ENCODE results near the gene KCNK16. TPM values are rescaled to one million over a fixed set of nuclear protein-coding genes. Genes with fewer than 3 reads are reported as not detected.
"Not testable (repeated sequence)": the region's sequence is repeated elsewhere in the genome, so short reads cannot be mapped to it uniquely, and the experiment has no call there.

The KCNK16 gene
- total RNA-seq, 8 experiments from 2014 or later, result 0.45 TPM; not detected in 7

GRCh38 chr6:39286596-39286995, 35.9 kb downstream of the KCNK16 start:
- H3K4me3 ChIP-seq; H3K4me1 ChIP-seq (replicated peaks in 1 of 2); H3K27ac ChIP-seq; ATAC-seq (replicated peaks in 6 of 8): not testable (repeated sequence)
- 83 to 100% (median 100%) methylated on average over 1 to 10 of the region's 10 CpGs; no CpG with 5 or more reads in 4 of the 10 experiments for WGBS, 10 experiments
- in situ Hi-C loops (cut with MboI; ENCODE audit: low pct_unique_long_range_greater_than_20kb in 2 of 9, low sequenced_read_pairs in 9 of 9, unreplicated experiment in 9 of 9), result loop anchor here in 1 of 9 experiments (25.0 kb wide), 1 partner anchor 424 kb away; no protein-coding TSS in a partner anchor

GRCh38 chr6:39282774-39283173, 39.7 kb downstream of the KCNK16 start:
- Histone ChIP-seq H3K4me3 (no peak overlapping the region), H3K27ac (no peak overlapping the region), H3K4me1 (replicated peaks in 1 of 2) (peaks cover 8% of the 10 kb centered on the region in 2 donors)
- WGBS, 10 experiments, result 6 to 100% (median 50%) methylated on average over 1 to 2 of the region's 2 CpGs; no CpG with 5 or more reads in 1 of the 10 experiments
- ATAC-seq (replicated peaks in 6 of 8), result no peak
- in situ Hi-C loops (cut with MboI; ENCODE audit: low pct_unique_long_range_greater_than_20kb in 2 of 9, low sequenced_read_pairs in 9 of 9, unreplicated experiment in 9 of 9), result loop anchor here in 1 of 9 experiments (25.0 kb wide), 1 partner anchor 420 kb away; no protein-coding TSS in a partner anchor

GRCh38 chr6:39281312-39281980, 41.1 kb downstream of the KCNK16 start:
- no peak overlapping the region for H3K27ac ChIP-seq
- no peak for ATAC-seq (replicated peaks in 6 of 8)
- peaks cover 8% of the 10 kb centered on the region in 2 donors for H3K4me1 ChIP-seq (replicated peaks in 1 of 2)
- no peak overlapping the region for H3K4me3 ChIP-seq
- in situ Hi-C loops (cut with MboI; ENCODE audit: low pct_unique_long_range_greater_than_20kb in 2 of 9, low sequenced_read_pairs in 9 of 9, unreplicated experiment in 9 of 9), result loop anchor here in 1 of 9 experiments (25.0 kb wide), 1 partner anchor 419 kb away; no protein-coding TSS in a partner anchor
- WGBS, 10 experiments, result 24 to 100% (median 78%) methylated on average over 1 to 8 of the region's 11 CpGs; no CpG with 5 or more reads in 3 of the 10 experiments

- no peak overlapping the region for H3K4me3 ChIP-seq
- H3K27ac ChIP-seq, result peak overlapping the region; percentile 15 to 55
- in situ Hi-C loops (cut with MboI; ENCODE audit: low pct_unique_long_range_greater_than_20kb in 2 of 9, low sequenced_read_pairs in 9 of 9, unreplicated experiment in 9 of 9), result loop anchor here in 1 of 9 experiments (25.0 kb wide), 1 partner anchor 418 kb away; no protein-coding TSS in a partner anchor
- ATAC-seq (replicated peaks in 6 of 8), result peak; percentile 70 to 98 (median 95)
- WGBS, 10 experiments, result 5 to 70% (median 18%) methylated on average over 2 to 4 of the region's 8 CpGs; no CpG with 5 or more reads in 7 of the 10 experiments
- H3K4me1 ChIP-seq (replicated peaks in 1 of 2), result peaks cover 8% of the 10 kb centered on the region in 2 donors
Measured at GRCh38 chr6:39280247-39280731, 42.2 kb downstream of the KCNK16 start.

- in situ Hi-C loops (cut with MboI; ENCODE audit: low pct_unique_long_range_greater_than_20kb in 2 of 9, low sequenced_read_pairs in 9 of 9, unreplicated experiment in 9 of 9), result loop anchor here in 1 of 9 experiments (25.0 kb wide), 1 partner anchor 417 kb away; no protein-coding TSS in a partner anchor
- H3K4me3 ChIP-seq, result no peak overlapping the region
Measured at GRCh38 chr6:39279539-39279938, 43.0 kb downstream of the KCNK16 start.

GRCh38 chr6:39276379-39276995, 46.0 kb downstream of the KCNK16 start:
- no peak overlapping the region for H3K27ac ChIP-seq
- ATAC-seq (replicated peaks in 6 of 8), result peak in 1 of 8 experiments; percentile 55
- no peak overlapping the region for H3K4me3 ChIP-seq
- peaks cover 8% of the 10 kb centered on the region in 2 donors for H3K4me1 ChIP-seq (replicated peaks in 1 of 2)
- WGBS, 10 experiments, result 7 to 100% (median 84%) methylated on average over 1 to 3 of the region's 3 CpGs
- in situ Hi-C loops (cut with MboI; ENCODE audit: low pct_unique_long_range_greater_than_20kb in 2 of 9, low sequenced_read_pairs in 9 of 9, unreplicated experiment in 9 of 9), result loop anchor here in 1 of 9 experiments (25.0 kb wide), 1 partner anchor 414 kb away; no protein-coding TSS in a partner anchor

More at GRCh38 chr6:39279539-39279938, 43.0 kb downstream of the KCNK16 start:
- peak overlapping the region in 1 of 2 donors; percentile 15 for H3K27ac ChIP-seq
- 58 to 100% (median 88%) methylated on average over 1 to 3 of the region's 6 CpGs; no CpG with 5 or more reads in 5 of the 10 experiments for WGBS, 10 experiments
- ATAC-seq (replicated peaks in 6 of 8), result no peak
- peaks cover 8% of the 10 kb centered on the region in 2 donors for H3K4me1 ChIP-seq (replicated peaks in 1 of 2)

GRCh38 chr6:39274903-39275302, 47.6 kb downstream of the KCNK16 start:
- peaks cover under 1 to 1% of the 10 kb centered on the region in 2 donors for H3K4me1 ChIP-seq (replicated peaks in 1 of 2)
- no peak overlapping the region for H3K27ac ChIP-seq
- in situ Hi-C loops (cut with MboI; ENCODE audit: low pct_unique_long_range_greater_than_20kb in 2 of 9, low sequenced_read_pairs in 9 of 9, unreplicated experiment in 9 of 9), result loop anchor here in 1 of 9 experiments (25.0 kb wide), 1 partner anchor 413 kb away; no protein-coding TSS in a partner anchor
- 17 to 100% (median 89%) methylated on average over 1 to 2 of the region's 3 CpGs; no CpG with 5 or more reads in 6 of the 10 experiments for WGBS, 10 experiments
- no peak overlapping the region for H3K4me3 ChIP-seq
- ATAC-seq (replicated peaks in 6 of 8), result no peak

- Histone ChIP-seq H3K4me1 (replicated peaks in 1 of 2) (no peaks in the 10 kb centered on the region), H3K4me3 (no peak overlapping the region), H3K27ac (no peak overlapping the region)
- in situ Hi-C loops (cut with MboI; ENCODE audit: low pct_unique_long_range_greater_than_20kb in 2 of 9, low sequenced_read_pairs in 9 of 9, unreplicated experiment in 9 of 9), result no loop called here
- no peak for ATAC-seq (replicated peaks in 6 of 8)
- 33 to 81% (median 53%) methylated on average over 1 to 4 of the region's 4 CpGs; no CpG with 5 or more reads in 4 of the 10 experiments for WGBS, 10 experiments
Measured at GRCh38 chr6:39274471-39274870, 48.0 kb downstream of the KCNK16 start.

GRCh38 chr6:39273406-39273821, 49.1 kb downstream of the KCNK16 start:
- no peak overlapping the region for H3K27ac ChIP-seq
- in situ Hi-C loops (cut with MboI; ENCODE audit: low pct_unique_long_range_greater_than_20kb in 2 of 9, low sequenced_read_pairs in 9 of 9, unreplicated experiment in 9 of 9), result no loop called here
- H3K4me3 ChIP-seq, result no peak overlapping the region
- peak in 5 of 8 experiments; percentile 24 to 88 (median 82) for ATAC-seq (replicated peaks in 6 of 8)
- 0 to 49% (median 23%) methylated on average over 1 to 5 of the region's 6 CpGs; no CpG with 5 or more reads in 6 of the 10 experiments for WGBS, 10 experiments
- peaks cover 2 to 5% of the 10 kb centered on the region in 2 donors for H3K4me1 ChIP-seq (replicated peaks in 1 of 2)

- no peak for ATAC-seq (replicated peaks in 6 of 8)
- in situ Hi-C loops (cut with MboI; ENCODE audit: low pct_unique_long_range_greater_than_20kb in 2 of 9, low sequenced_read_pairs in 9 of 9, unreplicated experiment in 9 of 9), result no loop called here
- H3K4me3 ChIP-seq, result no peak overlapping the region
- peaks cover 2 to 5% of the 10 kb centered on the region in 2 donors for H3K4me1 ChIP-seq (replicated peaks in 1 of 2)
- no peak overlapping the region for H3K27ac ChIP-seq
- WGBS, 10 experiments, result 0 to 100% (median 88%) methylated on average over 1 of the region's 1 CpG; no CpG with 5 or more reads in 7 of the 10 experiments
Measured at GRCh38 chr6:39269961-39270360, 52.5 kb downstream of the KCNK16 start.

GRCh38 chr6:39268721-39269120, 53.8 kb downstream of the KCNK16 start:
- in situ Hi-C loops (cut with MboI; ENCODE audit: low pct_unique_long_range_greater_than_20kb in 2 of 9, low sequenced_read_pairs in 9 of 9, unreplicated experiment in 9 of 9), result no loop called here
- WGBS, 10 experiments, result 32 to 72% (median 55%) methylated on average over 3 of the region's 3 CpGs; no CpG with 5 or more reads in 5 of the 10 experiments
- Histone ChIP-seq H3K4me3 (no peak overlapping the region), H3K4me1 (replicated peaks in 1 of 2) (peaks cover 2 to 5% of the 10 kb centered on the region in 2 donors), H3K27ac (no peak overlapping the region)
- no peak for ATAC-seq (replicated peaks in 6 of 8)

GRCh38 chr6:39268171-39268570, 54.3 kb downstream of the KCNK16 start:
- 29 to 100% (median 80%) methylated on average over 1 to 2 of the region's 7 CpGs; no CpG with 5 or more reads in 5 of the 10 experiments for WGBS, 10 experiments
- ATAC-seq (replicated peaks in 6 of 8), result no peak
- Histone ChIP-seq H3K4me1 (replicated peaks in 1 of 2) (peaks cover 5% of the 10 kb centered on the region in 2 donors), H3K4me3 (no peak overlapping the region), H3K27ac (no peak overlapping the region)
- in situ Hi-C loops (cut with MboI; ENCODE audit: low pct_unique_long_range_greater_than_20kb in 2 of 9, low sequenced_read_pairs in 9 of 9, unreplicated experiment in 9 of 9), result no loop called here
